Kidney (tissue), 14 donors: ENCODE results near the gene PTN. TPM values are rescaled to one million over a fixed set of nuclear protein-coding genes. Genes with fewer than 3 reads are reported as not detected.

ENCODE experiments used
- DNase-seq, 5 donors: peaks; one replicate each; pipeline ENCODE4 v3.0.0-alpha.2; 2013 to 2020
- FAIRE-seq: peaks from 2 replicates; lab custom pipeline; 2012; peaks lifted over from hg19 to GRCh38; lab: Jason Lieb, UNC
- H3K27ac ChIP-seq, 2 donors: one replicate each; pipeline ENCODE4 v1.7.0; 2013; ENCODE audit warnings: low read depth in 2 of 2, low read length in 2 of 2, inconsistent platforms in 1 of 2
- H3K27me3 ChIP-seq: one replicate; pipeline ENCODE4 v1.7.1; 2013; ENCODE audit warnings: low read length, inconsistent platforms; ENCODE audit not compliant: control insufficient read depth, insufficient read depth
- H3K36me3 ChIP-seq, 3 donors: one replicate each; pipeline versions ENCODE4 v1.7.0 to v1.7.1; 2013; ENCODE audit warnings: low read length in 3 of 3, control low read depth in 1 of 3, inconsistent platforms in 1 of 3; ENCODE audit not compliant: insufficient read depth in 3 of 3, control insufficient read depth in 2 of 3
- H3K4me1 ChIP-seq, 3 donors: one replicate each; pipeline versions ENCODE4 v1.7.0 to v1.7.1; 2013; ENCODE audit warnings: low read length in 3 of 3, inconsistent platforms in 1 of 3, low read depth in 1 of 3; ENCODE audit not compliant: control insufficient read depth in 2 of 3, insufficient read depth in 2 of 3
- H3K4me3 ChIP-seq, 3 donors: one replicate each; pipeline versions ENCODE4 v1.7.0 to v1.8.1; 2013; ENCODE audit warnings: low read length in 3 of 3, control low read depth in 1 of 3, inconsistent platforms in 1 of 3
- H3K9ac ChIP-seq, 3 donors: one replicate each; pipeline versions ENCODE4 v1.7.0 to v1.7.1; 2013; ENCODE audit warnings: low read length in 3 of 3, control low read depth in 1 of 3, inconsistent platforms in 1 of 3
- H3K9me3 ChIP-seq, 3 donors: one replicate each; pipeline versions ENCODE4 v1.7.0 to v1.7.1; 2013; ENCODE audit warnings: low read length in 3 of 3, control low read depth in 1 of 3, inconsistent platforms in 1 of 3; ENCODE audit not compliant: control insufficient read depth in 2 of 3, insufficient read depth in 1 of 3
- intact Hi-C: fragments of 100-400 bp; cut with DNase I; formaldehyde crosslinking; loops from one replicate; pipeline ENCODE4 v1.11.1; 2022
- polyA plus RNA-seq: library from polyadenylated mRNA; stranded (reverse); fragments of 350-450 nt; fragmentation: Illumina TruSeq; extraction: RNeasy Lipid Tissue Mini Kit (QIAGEN cat#74804); gene quantifications from one replicate; pipeline ENCODE4 v1.2.3, GENCODE V29; 2014; ENCODE audit warnings: low read depth, low replicate concordance; ENCODE audit not compliant: insufficient read depth
- total RNA-seq: library from RNA; stranded (reverse); fragmentation: NEBNext Ultra II Directional; extraction: Animal tissue kit (Norgen Biotek cat#: 25700); gene quantifications from one replicate; pipeline ENCODE4 v1.2.1, GENCODE V29; 2021
- TF ChIP-seq, protein P1 (sequence below): IDR thresholded peaks from 3 replicates; pipeline ENCODE4 v1.5.1; 2012; ENCODE audit warnings: mild to moderate bottlenecking, moderate library complexity, borderline replicate concordance; ENCODE audit not compliant: insufficient read depth; ENCODE audit errors: extremely low read depth
- donor health status: control.
- donor health status: control.
- donor health status: control.
- donor health status: control.
- donor health status: control.
- donor health status: DM: yes; HTN: yes; CAD: no.
- donor health status: Normal renal cell carcinoma (clear cell type).

PTN gene
- total and polyA plus RNA-seq, 2 donors from 2014 or later: 12.0 to 17.2 TPM

DNA sequence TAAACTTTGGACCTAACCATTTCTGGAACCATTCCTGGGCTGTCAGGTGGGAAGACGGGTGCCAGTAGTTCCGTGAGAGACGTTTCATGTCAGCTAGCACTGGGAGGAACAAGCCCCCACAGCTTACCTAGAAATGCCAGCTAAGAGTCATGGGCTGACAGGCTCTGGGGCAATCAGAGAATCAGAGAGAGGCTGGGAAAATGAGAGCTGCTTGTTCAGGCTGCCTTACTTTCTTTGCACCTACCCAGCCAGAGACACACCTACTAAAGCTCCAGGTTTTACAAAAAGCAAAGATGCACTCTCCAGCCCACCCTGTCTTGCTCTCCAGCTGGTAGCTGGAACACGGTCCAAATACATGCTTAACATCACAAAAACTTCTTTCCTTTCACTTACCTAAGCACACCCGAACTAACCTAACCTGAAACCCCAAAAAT lies 688 bp downstream of the PTN start:
- no peaks in the 10 kb centered on the region for H3K9me3 ChIP-seq
- no peaks in the 10 kb centered on the region for H3K27me3 ChIP-seq
- FAIRE-seq (no peak), DNase-seq (peak in 2 of 5 donors; percentile 17 to 35)
- TF ChIP-seq, protein P1, sequence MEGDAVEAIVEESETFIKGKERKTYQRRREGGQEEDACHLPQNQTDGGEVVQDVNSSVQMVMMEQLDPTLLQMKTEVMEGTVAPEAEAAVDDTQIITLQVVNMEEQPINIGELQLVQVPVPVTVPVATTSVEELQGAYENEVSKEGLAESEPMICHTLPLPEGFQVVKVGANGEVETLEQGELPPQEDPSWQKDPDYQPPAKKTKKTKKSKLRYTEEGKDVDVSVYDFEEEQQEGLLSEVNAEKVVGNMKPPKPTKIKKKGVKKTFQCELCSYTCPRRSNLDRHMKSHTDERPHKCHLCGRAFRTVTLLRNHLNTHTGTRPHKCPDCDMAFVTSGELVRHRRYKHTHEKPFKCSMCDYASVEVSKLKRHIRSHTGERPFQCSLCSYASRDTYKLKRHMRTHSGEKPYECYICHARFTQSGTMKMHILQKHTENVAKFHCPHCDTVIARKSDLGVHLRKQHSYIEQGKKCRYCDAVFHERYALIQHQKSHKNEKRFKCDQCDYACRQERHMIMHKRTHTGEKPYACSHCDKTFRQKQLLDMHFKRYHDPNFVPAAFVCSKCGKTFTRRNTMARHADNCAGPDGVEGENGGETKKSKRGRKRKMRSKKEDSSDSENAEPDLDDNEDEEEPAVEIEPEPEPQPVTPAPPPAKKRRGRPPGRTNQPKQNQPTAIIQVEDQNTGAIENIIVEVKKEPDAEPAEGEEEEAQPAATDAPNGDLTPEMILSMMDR: no peak
- H3K4me3 ChIP-seq: peak overlapping the region; percentile 65 to 78 (median 66)
- no peaks in the 10 kb centered on the region for H3K36me3 ChIP-seq
- peaks cover 0 to 3% (median 0%) of the 10 kb centered on the region in 3 donors for H3K4me1 ChIP-seq
- intact Hi-C loops: no loop called here
- peak overlapping the region in 1 of 3 donors; percentile 73 for H3K9ac ChIP-seq
- no peak overlapping the region for H3K27ac ChIP-seq

DNA sequence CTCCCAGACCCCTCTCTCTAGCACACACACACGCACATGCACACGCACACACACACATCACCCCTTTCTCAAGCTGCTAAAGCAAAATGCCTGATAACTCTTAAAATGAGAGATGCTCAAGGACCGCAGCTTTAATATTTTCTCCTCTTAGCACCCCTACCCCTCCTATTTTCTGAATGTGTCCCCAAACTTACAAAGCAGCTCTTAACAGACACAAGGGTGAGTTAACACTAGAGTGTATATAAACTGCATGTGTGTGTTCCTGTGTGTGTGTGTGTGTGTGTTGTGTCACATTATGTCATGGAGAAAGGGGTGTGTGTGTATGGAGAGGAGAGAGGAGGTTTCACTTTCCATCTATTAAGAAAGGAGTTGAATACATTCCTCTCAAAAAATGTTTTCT lies 1.3 kb downstream of the PTN start:
- H3K4me1 ChIP-seq: peaks cover 0 to 3% (median 0%) of the 10 kb centered on the region in 3 donors
- peak overlapping the region in 1 of 3 donors; percentile 73 for H3K9ac ChIP-seq
- H3K36me3 ChIP-seq: no peaks in the 10 kb centered on the region
- peak overlapping the region in 2 of 3 donors; percentile 65 to 78 for H3K4me3 ChIP-seq
- intact Hi-C loops: no loop called here
- no peak for FAIRE-seq
- TF ChIP-seq, protein P1: no peak
- peak in 2 of 5 donors; percentile 19 to 50 for DNase-seq
- H3K27me3 ChIP-seq: no peaks in the 10 kb centered on the region
- H3K9me3 ChIP-seq: no peaks in the 10 kb centered on the region
- H3K27ac ChIP-seq: no peak overlapping the region

DNA sequence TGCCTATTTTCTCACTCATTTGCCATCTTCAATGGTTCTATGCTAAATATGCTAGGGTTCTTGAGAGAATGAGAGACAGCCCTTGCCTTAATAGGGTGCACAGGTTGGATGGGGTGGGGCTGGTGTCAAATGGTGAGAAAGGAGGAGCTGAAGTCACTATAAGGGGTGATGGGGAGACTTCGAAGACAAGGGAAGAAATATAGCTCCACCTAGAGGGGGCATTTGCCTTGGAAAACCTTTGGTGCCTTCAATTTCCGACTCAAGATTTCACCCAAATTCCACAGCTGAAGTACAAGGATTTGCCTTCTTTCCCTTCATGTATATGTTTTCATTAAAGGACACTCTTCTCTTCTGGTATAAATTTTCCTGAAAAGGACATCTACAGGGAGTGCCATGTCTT lies 5.6 kb downstream of the PTN start:
- Histone ChIP-seq H3K27me3 (no peaks in the 10 kb centered on the region), H3K36me3 (no peaks in the 10 kb centered on the region), H3K27ac (no peak overlapping the region), H3K9me3 (no peaks in the 10 kb centered on the region), H3K4me3 (no peak overlapping the region), H3K4me1 (no peaks in the 10 kb centered on the region), H3K9ac (no peak overlapping the region)
- TF ChIP-seq, protein P1: no peak
- intact Hi-C loops: no loop called here
- no peak for DNase-seq
- FAIRE-seq: no peak

DNA sequence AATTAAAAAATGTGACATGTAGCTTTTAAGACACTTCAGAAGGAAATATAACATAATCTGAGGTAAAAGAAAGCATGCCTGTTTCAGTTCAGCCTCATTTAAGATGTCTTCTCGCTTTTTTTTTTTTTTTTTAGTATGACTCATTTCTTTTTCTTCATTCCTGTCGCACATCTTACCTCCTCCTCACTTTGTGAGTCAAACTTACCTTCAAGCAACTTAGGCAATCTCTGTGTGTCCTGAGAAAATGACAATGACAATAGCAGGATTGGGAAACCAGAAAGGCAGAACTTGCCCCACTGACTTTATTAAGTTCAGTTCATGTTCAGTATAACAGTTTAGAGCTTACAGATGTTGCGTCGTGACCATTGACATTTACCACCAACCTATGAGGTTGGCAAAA lies 7.7 kb downstream of the PTN start:
- Histone ChIP-seq H3K36me3 (no peaks in the 10 kb centered on the region), H3K27ac (no peak overlapping the region), H3K4me1 (no peaks in the 10 kb centered on the region), H3K9ac (no peak overlapping the region), H3K9me3 (no peaks in the 10 kb centered on the region), H3K4me3 (no peak overlapping the region), H3K27me3 (no peaks in the 10 kb centered on the region)
- FAIRE-seq (no peak), DNase-seq (no peak)
- intact Hi-C loops: no loop called here
- TF ChIP-seq, protein P1: no peak
